OCI-LY1 (cell line): ENCODE measurements around the gene ING2.

Experiments
- H2AFZ ChIP-seq: fragments of 200-600 bp; sonication (generic), shearing (Covaris generic); 2 replicates; pipeline ENCODE4 v1.6.0; 2014; ENCODE audit warnings: antibody characterized with exemption, mild to moderate bottlenecking, low read length
- H3F3A ChIP-seq: fragments of 200-600 bp; sonication (generic), shearing (Covaris generic); 2 replicates; pipeline ENCODE4 v1.6.0; 2014; ENCODE audit warnings: mild to moderate bottlenecking, antibody characterized with exemption, low read length, moderate library complexity; ENCODE audit not compliant: insufficient read depth
- H3K27ac ChIP-seq: fragments of 200-600 bp; sonication (generic); 2 replicates; pipeline ENCODE4 v1.5.1; 2014; ENCODE audit warnings: low read length, mixed run types, mild to moderate bottlenecking, low read depth; ENCODE audit not compliant: poor library complexity, severe bottlenecking
- H3K27me3 ChIP-seq: fragments of 200-600 bp; sonication (generic); 2 replicates; pipeline ENCODE4 v1.6.0; 2014; ENCODE audit warnings: antibody characterized with exemption, mild to moderate bottlenecking, low read length, moderate library complexity; ENCODE audit not compliant: insufficient read depth
- H3K36me3 ChIP-seq: fragments of 200-600 bp; sonication (generic); 2 replicates; pipeline ENCODE4 v1.6.1; 2014; ENCODE audit warnings: mild to moderate bottlenecking, antibody characterized with exemption, low read length, moderate library complexity, mixed read lengths; ENCODE audit not compliant: insufficient read depth
- H3K4me1 ChIP-seq: fragments of 200-600 bp; sonication (generic); 2 replicates; pipeline ENCODE4 v1.5.1; 2014; ENCODE audit warnings: mild to moderate bottlenecking, low read length, moderate library complexity; ENCODE audit not compliant: insufficient read depth, severe bottlenecking
- H3K4me2 ChIP-seq: fragments of 200-600 bp; sonication (generic), shearing (Covaris generic); 2 replicates; pipeline ENCODE4 v1.6.1; 2014; ENCODE audit warnings: low read length
- H3K4me3 ChIP-seq: fragments of 200-600 bp; sonication (generic); 2 replicates; pipeline ENCODE4 v1.5.1; 2014; ENCODE audit warnings: low read length, low read depth, mild to moderate bottlenecking, mixed read lengths; ENCODE audit not compliant: poor library complexity, severe bottlenecking
- H3K79me2 ChIP-seq: fragments of 200-600 bp; shearing (Covaris generic); 2 replicates; pipeline ENCODE4 v1.6.1; 2016; ENCODE audit warnings: mixed run types, low read length, mixed read lengths; ENCODE audit not compliant: insufficient read depth
- H3K9ac ChIP-seq: fragments of 200-600 bp; sonication (generic), shearing (Covaris generic); 2 replicates; pipeline ENCODE4 v1.6.1; 2014; ENCODE audit warnings: mild to moderate bottlenecking, low read length, mixed read lengths
- H3K9me2 ChIP-seq: fragments of 200-600 bp; sonication (generic), shearing (Covaris generic); 2 replicates; pipeline ENCODE4 v1.6.1; 2014; ENCODE audit warnings: low read depth, mild to moderate bottlenecking, low read length, mixed read lengths
- H3K9me3 ChIP-seq: fragments of 200-600 bp; shearing (Covaris generic); 2 replicates; pipeline ENCODE4 v1.6.1; 2014; ENCODE audit warnings: low read length, mixed read lengths
- H4K20me1 ChIP-seq: fragments of 200-600 bp; sonication (generic), shearing (Covaris generic); 2 replicates; pipeline ENCODE4 v1.6.0; 2016; ENCODE audit warnings: mild to moderate bottlenecking, low read length; ENCODE audit not compliant: insufficient read depth
- CTCF ChIP-seq: fragments of 200-600 bp; sonication (generic), shearing (Covaris generic); IDR thresholded peaks from 2 replicates; pipeline ENCODE4 v1.5.1; 2017; ENCODE audit warnings: mild to moderate bottlenecking, antibody characterized with exemption, low read length, moderate library complexity, mixed read lengths
- EZH2 ChIP-seq: fragments of 200-600 bp; sonication (generic), shearing (Covaris generic); IDR thresholded peaks from 2 replicates; pipeline ENCODE4 v1.8.0; 2017; ENCODE audit warnings: borderline replicate concordance, mixed run types, mild to moderate bottlenecking, antibody characterized with exemption, low read length, moderate library complexity, mixed read lengths

The ING2 gene

GRCh38 chr4:183469936-183470335 lies 34.9 kb upstream of the ING2 start:
- Histone ChIP-seq H3K4me2 (no peak overlapping the region), H4K20me1 (no peaks in the 10 kb centered on the region), H3K4me1 (no peaks in the 10 kb centered on the region), H3K9me2 (no peaks in the 10 kb centered on the region), H3K27me3 (no peaks in the 10 kb centered on the region), H3K36me3 (no peaks in the 10 kb centered on the region), H3K9me3 (no peaks in the 10 kb centered on the region), H2AFZ (no peak overlapping the region), H3F3A (no peaks in the 10 kb centered on the region), H3K4me3 (no peak overlapping the region), H3K9ac (no peak overlapping the region), H3K79me2 (no peaks in the 10 kb centered on the region), H3K27ac (no peak overlapping the region)
- TF ChIP-seq EZH2 (no peak), CTCF (no peak)

- TF ChIP-seq EZH2 (no peak), CTCF (no peak)
- H3K9ac ChIP-seq = no peak overlapping the region
- H3K79me2 ChIP-seq = no peaks in the 10 kb centered on the region
- no peaks in the 10 kb centered on the region for H3K9me3 ChIP-seq
- no peaks in the 10 kb centered on the region for H3K36me3 ChIP-seq
- H3K4me1 ChIP-seq = no peaks in the 10 kb centered on the region
- no peaks in the 10 kb centered on the region for H4K20me1 ChIP-seq
- no peaks in the 10 kb centered on the region for H3K27me3 ChIP-seq
- no peak overlapping the region for H3K27ac ChIP-seq
- no peak overlapping the region for H3K4me2 ChIP-seq
- H3K4me3 ChIP-seq = no peak overlapping the region
- no peak overlapping the region for H2AFZ ChIP-seq
- H3K9me2 ChIP-seq = no peaks in the 10 kb centered on the region
- H3F3A ChIP-seq = no peaks in the 10 kb centered on the region
Observed at GRCh38 chr4:183470821-183471220, 34.0 kb upstream of the ING2 start.

GRCh38 chr4:183471946-183472708 lies 32.7 kb upstream of the ING2 start:
- Histone ChIP-seq H3K79me2 (no peaks in the 10 kb centered on the region), H3K4me3 (no peak overlapping the region), H3F3A (no peaks in the 10 kb centered on the region), H3K4me1 (no peaks in the 10 kb centered on the region), H3K9me3 (no peaks in the 10 kb centered on the region), H3K9ac (no peak overlapping the region), H3K27me3 (no peaks in the 10 kb centered on the region), H3K36me3 (no peaks in the 10 kb centered on the region), H2AFZ (no peak overlapping the region), H3K27ac (no peak overlapping the region), H3K4me2 (no peak overlapping the region), H4K20me1 (no peaks in the 10 kb centered on the region), H3K9me2 (no peaks in the 10 kb centered on the region)
- TF ChIP-seq CTCF (peak; percentile 89), EZH2 (no peak)
